ENCODE measurements around the gene TBC1D8.
A peak's percentile ranks its signal among the peaks of the same experiment; 100 is the strongest.
"Not testable (repeated sequence)": the region's sequence is repeated elsewhere in the genome, so short reads cannot be mapped to it uniquely, and the experiment has no call there.

TBC1D8 gene

GRCh38 chr2:101151146-101151858 is at the start of gene TBC1D8:
TBC1D8 (minus strand) TSS chr2:101151382; CDS start chr2:101151253, 129 bp downstream.
- peak; percentile 80 for DNase-seq (ENCODE audit: low spot score)

DNA sequence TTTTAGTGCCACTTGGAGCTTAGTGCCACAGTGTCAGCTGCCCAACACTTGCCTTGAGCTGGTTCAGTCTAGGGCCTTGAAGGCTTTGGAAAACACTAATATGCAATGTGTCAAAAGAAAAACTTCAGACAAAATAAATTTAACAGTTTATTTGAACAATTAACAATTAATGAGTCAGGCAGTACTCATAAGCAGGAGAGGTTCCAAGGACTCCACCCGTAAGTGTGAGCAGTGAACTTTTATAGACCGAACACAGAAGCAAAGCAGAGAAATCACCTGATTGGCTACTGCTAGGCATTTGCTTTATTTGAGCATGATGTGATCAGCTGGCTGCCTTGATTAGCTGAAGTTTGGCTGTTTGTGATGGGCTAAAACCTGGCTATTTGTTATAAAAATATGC is 49.5 kb upstream of the TBC1D8 start:
- no peak for DNase-seq (ENCODE audit: low spot score)

DNA sequence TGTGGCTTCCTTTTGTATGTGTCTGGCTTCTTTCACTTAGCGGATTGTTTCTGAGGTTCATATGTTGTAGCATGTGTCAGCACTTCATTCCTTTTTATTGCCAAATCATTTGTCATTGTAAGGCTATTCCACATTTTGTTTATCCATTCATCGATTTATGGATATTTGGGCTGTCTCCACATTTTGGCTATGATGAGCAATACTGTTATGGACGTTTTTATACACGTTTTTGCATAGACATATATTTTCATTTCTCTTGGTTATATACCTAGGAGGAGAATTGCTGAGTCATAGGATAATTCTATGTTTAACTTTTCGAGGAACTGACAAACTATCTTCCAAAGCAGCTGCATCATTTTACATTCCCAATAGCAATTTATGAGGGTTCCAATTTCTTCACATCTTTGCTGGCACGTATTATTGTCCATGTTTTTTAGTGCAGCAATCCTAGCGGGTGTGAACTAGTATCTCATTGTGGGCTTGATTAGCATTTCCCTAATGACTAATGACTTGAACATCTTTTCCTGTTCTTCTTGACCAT is 48.1 kb upstream of the TBC1D8 start:
- no peak for DNase-seq (ENCODE audit: low spot score)

- DNase-seq (ENCODE audit: low spot score): no peak
These were observed 46.6 kb upstream of the TBC1D8 start for GRCh38 chr2:101197814-101198213.

DNA sequence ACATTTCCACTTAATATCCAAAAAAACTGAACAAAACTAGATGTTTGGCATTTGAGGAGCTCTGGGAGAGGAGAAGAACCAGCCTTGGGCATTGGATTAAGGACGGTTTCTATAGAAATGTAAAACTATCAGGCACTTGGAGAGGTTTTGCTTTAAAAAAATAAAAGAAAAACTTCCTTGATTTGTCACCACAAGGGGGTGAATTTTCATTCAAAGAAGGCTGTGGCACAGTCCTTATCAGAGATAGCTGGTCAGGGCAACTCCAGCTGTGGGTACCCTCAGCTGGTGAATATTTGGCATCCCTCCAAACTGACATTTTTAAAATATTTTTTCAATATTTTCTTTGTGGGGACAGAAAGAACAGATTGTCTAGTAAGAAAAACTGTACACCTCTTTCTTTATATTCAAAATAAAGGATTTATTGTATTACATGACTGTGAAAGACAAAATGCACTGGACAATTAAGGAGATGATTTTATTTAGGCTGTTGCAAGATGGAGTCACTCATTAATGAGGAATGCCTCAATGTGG is 46.1 kb upstream of the TBC1D8 start:
- DNase-seq (ENCODE audit: low spot score): peak; percentile 22

- no peak for DNase-seq (ENCODE audit: low spot score)
These were observed 44.9 kb upstream of the TBC1D8 start for GRCh38 chr2:101195871-101196661.

- no peak for DNase-seq (ENCODE audit: low spot score)
These were observed 41.9 kb upstream of the TBC1D8 start for GRCh38 chr2:101193033-101193626.

DNA sequence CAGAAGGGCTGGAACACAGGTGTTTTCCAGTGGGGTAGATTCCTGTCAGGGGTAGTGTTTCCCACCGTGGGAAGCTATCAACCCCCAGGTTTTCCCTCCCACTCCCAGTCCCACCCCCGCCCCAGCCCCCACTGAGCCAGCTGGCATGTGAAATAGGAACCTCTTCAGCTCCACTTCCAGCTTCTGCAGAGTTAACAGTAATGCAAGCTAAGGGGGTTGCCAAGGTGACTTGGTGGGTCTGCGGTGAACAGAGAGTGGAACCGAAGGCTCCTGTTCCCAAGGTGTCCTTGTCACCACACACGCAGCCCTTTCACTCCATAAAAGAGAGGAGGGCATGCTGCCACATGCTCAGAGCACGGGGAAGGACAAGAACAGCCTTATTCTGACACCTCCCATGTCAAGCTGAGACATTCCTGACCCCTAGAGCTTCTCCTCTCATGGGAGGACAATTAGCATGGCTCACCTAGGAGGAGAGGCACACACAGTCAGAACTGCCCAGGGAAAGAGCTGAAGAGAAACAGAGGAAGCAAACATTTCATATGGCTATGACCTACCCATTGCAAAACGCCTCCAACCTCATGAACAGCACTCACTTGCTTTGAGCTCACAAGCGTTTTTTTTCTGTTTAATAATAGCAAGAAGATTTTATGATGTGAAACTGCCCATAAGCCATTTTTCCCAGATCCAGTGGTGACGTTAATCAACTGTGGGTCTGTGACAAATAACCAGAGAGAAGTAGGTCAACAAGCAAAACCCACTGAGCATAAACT is 39.8 kb upstream of the TBC1D8 start:
- no peak for DNase-seq (ENCODE audit: low spot score)

DNA sequence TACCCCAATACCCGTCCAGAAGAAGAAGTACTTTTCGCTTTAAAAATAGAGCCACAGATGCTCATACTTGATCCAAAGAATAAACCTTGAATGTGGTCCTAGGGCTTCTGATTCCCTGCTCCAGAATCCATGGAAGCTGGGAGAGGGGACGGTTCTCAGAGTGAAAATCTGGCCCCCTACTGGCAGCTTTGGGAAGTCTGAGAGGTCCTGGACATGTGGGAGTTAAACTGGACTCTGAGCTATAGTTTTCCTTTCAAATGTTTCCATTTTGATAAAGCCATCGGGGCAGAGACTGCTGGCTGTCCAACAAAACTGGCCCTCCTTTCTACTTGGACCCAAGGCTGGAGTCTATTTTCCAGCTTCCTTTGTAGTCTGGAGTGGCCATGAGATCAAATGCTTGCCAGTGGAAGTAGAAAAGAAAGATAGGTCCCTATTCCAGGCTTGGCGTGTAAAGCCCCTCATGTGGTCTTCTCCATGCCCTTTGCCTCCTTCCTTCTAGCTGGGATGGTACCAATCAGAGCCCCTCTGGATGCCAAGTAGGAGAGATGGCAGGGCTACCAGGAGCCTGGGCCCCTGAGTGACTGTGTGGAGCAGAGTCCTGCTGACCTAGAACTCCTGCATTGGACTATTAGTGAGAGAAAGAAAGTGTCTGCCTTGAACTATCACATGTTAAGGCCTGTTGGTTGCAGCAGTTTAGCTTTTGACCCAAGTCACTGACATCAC is 37.7 kb upstream of the TBC1D8 start:
- DNase-seq (ENCODE audit: low spot score): no peak

DNA sequence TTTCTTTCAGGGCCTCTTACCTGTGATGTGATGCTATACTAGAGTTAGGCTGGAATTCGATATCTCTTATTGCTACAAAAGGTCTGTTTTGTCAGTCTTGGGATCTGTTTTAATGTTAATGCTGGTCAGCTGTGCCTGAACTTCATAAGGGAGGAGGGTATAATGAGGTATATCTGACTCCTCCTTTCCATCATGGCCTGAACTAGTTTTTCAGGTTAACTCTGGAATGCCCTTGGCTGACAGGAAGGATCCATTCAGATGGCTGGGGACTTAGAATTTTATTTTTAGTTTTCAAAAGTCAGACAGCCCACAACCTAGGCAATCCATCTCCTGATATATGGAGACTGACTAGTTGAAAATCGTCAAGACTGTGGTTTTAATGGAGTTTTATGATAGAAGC is 35.9 kb upstream of the TBC1D8 start:
- no peak for DNase-seq (ENCODE audit: low spot score)

DNA sequence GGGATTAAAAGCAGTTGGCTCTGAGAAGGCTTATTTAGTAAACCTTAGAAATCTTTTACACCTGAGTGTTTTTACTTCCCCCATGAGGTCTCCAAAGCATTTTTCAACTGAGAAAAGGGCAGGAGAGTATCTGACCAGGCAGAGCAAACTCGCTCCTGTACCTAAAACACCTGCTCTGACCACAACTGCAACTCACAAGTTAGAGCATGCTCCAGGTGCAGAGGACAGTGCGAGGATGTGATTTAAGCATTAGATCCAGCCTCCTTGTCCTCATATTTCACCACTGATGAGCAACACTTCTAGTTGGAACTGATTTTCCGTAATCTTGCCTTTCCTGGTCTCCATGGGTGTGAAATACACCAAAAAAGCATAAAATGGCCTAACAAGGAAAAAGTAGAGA is 34.5 kb upstream of the TBC1D8 start:
- DNase-seq (ENCODE audit: low spot score): no peak

DNA sequence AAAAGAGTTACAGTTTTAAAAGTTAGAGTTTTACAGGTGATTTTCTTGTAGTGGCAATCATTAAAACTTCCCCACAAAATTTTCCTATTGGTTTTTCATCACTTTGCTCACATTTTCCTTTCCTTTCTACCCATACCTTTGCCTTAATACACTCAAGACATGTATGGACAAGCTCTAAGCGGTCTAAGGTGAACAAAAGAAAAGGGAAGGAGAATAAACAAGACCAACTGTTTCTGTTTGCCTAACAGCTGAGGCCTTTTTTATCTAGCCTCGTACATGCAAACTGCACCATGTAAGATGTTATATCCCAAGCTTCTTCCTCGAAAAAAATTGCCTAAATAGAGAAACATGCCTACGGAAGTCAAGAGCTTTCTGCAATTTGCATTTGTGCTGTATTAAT is 33.9 kb upstream of the TBC1D8 start:
- DNase-seq (ENCODE audit: low spot score): no peak

GRCh38 chr2:101179982-101180381 is 28.8 kb upstream of the TBC1D8 start:
- no peak for DNase-seq (ENCODE audit: low spot score)

- DNase-seq (ENCODE audit: low spot score): no peak
These were observed 25.6 kb upstream of the TBC1D8 start for GRCh38 chr2:101176803-101177202.

DNA sequence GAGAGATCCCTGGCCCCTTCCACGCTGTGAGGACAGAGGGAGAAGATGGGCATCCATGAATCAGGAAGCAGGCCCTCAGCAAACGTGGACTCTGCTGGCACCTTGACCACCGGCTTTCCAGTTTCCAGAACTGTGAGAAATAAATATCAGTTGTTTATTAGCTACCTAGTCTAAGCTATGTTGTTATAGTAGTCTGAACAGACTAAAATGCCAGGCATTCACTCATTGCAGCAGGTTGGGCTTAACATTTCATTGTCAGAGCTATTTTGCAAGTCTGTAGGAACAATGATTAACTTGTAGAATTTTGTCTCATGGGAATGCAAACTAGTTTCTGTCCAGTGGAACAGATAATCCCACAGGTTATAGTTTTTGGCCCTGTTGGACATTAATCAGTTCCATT is 24.8 kb upstream of the TBC1D8 start:
- DNase-seq (ENCODE audit: low spot score): no peak

GRCh38 chr2:101173707-101174295 is 22.6 kb upstream of the TBC1D8 start:
- no peak for DNase-seq (ENCODE audit: low spot score)

DNA sequence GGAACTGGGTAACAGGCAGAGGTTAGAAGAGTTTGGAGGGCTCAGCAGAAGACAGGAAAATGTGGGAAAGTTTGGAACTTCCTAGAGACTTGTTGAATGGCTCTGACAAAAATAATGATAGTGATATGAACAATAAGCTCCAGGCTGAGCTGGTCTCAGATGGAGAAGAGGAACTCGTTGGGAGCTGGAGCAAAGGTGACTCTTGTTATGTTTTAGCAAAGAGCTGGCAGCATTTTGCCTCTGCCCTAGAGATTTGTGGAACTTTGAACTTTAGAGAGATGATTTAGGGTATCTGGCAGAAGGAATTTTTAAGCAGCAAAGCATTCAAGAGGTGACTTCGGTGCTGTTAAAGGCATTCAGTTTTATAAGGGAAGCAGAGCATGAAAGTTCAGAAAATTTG is 18.6 kb upstream of the TBC1D8 start:
- DNase-seq (ENCODE audit: low spot score): not testable (repeated sequence)

DNA sequence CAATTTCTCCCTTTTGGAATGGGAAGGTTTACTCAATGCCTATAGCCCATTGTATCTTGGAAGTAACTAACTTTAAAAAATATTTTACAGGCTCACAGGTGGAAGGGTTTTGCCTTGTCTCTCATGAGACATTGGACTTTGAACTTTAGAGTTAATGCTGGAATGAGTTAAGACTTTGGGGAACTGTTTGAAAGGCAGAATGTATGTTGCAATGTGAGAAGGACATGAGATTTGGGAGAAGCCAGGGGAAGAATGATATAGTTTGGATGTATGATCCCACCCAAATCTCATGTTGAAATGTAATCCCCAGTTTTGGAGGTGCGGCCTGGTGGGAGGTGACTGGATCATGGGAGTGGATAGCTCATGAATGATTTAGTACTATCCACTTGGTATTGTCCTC is 17.5 kb upstream of the TBC1D8 start:
- DNase-seq (ENCODE audit: low spot score): no peak

DNA sequence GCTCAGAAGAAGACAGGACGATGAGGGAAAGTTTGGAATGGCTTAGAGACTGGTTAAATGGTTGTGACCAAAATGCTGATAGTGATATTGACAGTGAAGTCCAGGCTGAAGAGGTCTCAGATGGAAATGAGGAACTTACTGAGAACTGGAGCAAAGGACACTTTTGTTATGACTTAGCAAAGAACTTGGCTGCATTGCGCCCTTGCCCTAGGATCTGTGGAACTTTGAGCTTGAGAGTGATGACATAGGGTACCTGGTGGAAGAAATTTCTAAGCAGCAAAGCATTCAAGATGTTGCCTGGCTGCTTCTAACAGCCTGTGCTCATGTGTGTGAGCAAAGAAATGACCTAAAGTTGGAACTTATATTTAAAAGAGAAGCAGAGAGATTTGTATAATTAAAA is 16.4 kb upstream of the TBC1D8 start:
- not testable (repeated sequence) for DNase-seq (ENCODE audit: low spot score)

- DNase-seq (ENCODE audit: low spot score): no peak
These were observed 12.8 kb upstream of the TBC1D8 start for GRCh38 chr2:101164021-101164420.

Data from SW480 (cell line).